Dendritic cell treated with granulocyte-macrophage colony-stimulating factor and Interleukin-4, amounts not matched to agents 40 ng/mL and 50 ng/mL, for 4 days (primary cell): ENCODE data around the gene LRTM2.

ENCODE experiments used
- H3K27ac Mint-ChIP-seq: one replicate; pipeline ENCODE4 v1.8.0; 2022; ENCODE audit warnings: mild to moderate bottlenecking, mixed read lengths
- H3K27me3 Mint-ChIP-seq: one replicate; pipeline ENCODE4 v1.8.0; 2022; ENCODE audit warnings: mild to moderate bottlenecking, mixed read lengths
- H3K36me3 Mint-ChIP-seq: one replicate; pipeline ENCODE4 v1.8.0; 2022; ENCODE audit warnings: low read depth, mixed read lengths
- H3K4me1 Mint-ChIP-seq: one replicate; pipeline ENCODE4 v1.8.0; 2022; ENCODE audit warnings: low read depth, mixed read lengths
- H3K4me3 Mint-ChIP-seq: one replicate; pipeline ENCODE4 v1.8.0; 2022; ENCODE audit warnings: mild to moderate bottlenecking, moderate library complexity, mixed read lengths
- H3K9me3 Mint-ChIP-seq: one replicate; pipeline ENCODE4 v1.8.0; 2022; ENCODE audit warnings: mixed read lengths
- intact Hi-C: fragments of 100-400 bp; cut with micrococcal nuclease; formaldehyde crosslinking; loops from one replicate; pipeline ENCODE4 v1.15.0; 2022

LRTM2 gene

GRCh38 chr12:1872448-1872847 lies 52.1 kb downstream of the LRTM2 start:
- intact Hi-C loops: no loop called here
- H3K27ac Mint-ChIP-seq: no peak overlapping the region

GRCh38 chr12:1873531-1874510 lies 53.5 kb downstream of the LRTM2 start:
- peaks cover 17% of the 10 kb centered on the region for H3K9me3 Mint-ChIP-seq
- intact Hi-C loops: no loop called here
- no peaks in the 10 kb centered on the region for H3K4me1 Mint-ChIP-seq
- no peaks in the 10 kb centered on the region for H3K36me3 Mint-ChIP-seq
- H3K4me3 Mint-ChIP-seq: no peak overlapping the region
- H3K27me3 Mint-ChIP-seq: peaks cover 13% of the 10 kb centered on the region
- no peak overlapping the region for H3K27ac Mint-ChIP-seq

More at GRCh38 chr12:1872448-1872847, 52.1 kb downstream of the LRTM2 start:
- H3K9me3 Mint-ChIP-seq: peaks cover 28% of the 10 kb centered on the region
- H3K36me3 Mint-ChIP-seq: no peaks in the 10 kb centered on the region
- no peak overlapping the region for H3K4me3 Mint-ChIP-seq
- peaks cover 14% of the 10 kb centered on the region for H3K27me3 Mint-ChIP-seq
- no peaks in the 10 kb centered on the region for H3K4me1 Mint-ChIP-seq

DNA sequence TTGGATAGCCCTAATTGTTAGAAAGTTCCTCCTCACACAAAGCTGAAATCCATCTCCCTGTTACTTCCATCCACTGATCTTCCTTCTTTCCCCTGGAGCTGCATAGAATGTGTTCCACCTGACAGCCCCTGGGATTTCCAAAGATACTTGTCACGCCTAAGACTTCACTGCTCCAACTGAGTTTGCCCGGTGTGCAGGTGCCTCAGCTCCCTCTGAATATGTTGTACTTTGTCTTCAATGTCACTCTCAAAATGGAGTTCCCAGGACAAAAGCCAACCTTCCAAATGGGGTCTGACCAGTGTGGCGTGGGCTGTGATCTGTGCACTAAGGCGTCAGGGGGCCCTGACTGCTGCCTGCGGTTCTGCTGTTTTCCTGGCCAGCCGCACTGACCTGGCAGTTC lies 55.2 kb downstream of the LRTM2 start:
- intact Hi-C loops: no loop called here
- Mint-ChIP-seq H3K27ac (no peak overlapping the region), H3K36me3 (no peaks in the 10 kb centered on the region), H3K4me1 (no peaks in the 10 kb centered on the region), H3K9me3 (peaks cover 10% of the 10 kb centered on the region), H3K27me3 (peaks cover 4% of the 10 kb centered on the region), H3K4me3 (no peak overlapping the region)

- Mint-ChIP-seq H3K4me3 (no peak overlapping the region), H3K9me3 (peaks cover 5% of the 10 kb centered on the region), H3K27me3 (peaks cover 4% of the 10 kb centered on the region), H3K36me3 (no peaks in the 10 kb centered on the region), H3K4me1 (no peaks in the 10 kb centered on the region), H3K27ac (no peak overlapping the region)
- intact Hi-C loops: no loop called here
These were observed 55.7 kb downstream of the LRTM2 start for GRCh38 chr12:1876086-1876485.

GRCh38 chr12:1877169-1877878 lies 57.0 kb downstream of the LRTM2 start:
- Mint-ChIP-seq H3K4me3 (no peak overlapping the region), H3K9me3 (no peaks in the 10 kb centered on the region), H3K27ac (no peak overlapping the region), H3K27me3 (peaks cover 4% of the 10 kb centered on the region), H3K4me1 (no peaks in the 10 kb centered on the region), H3K36me3 (no peaks in the 10 kb centered on the region)
- intact Hi-C loops: no loop called here

GRCh38 chr12:1878214-1878613 lies 57.8 kb downstream of the LRTM2 start:
- Mint-ChIP-seq H3K27ac (no peak overlapping the region), H3K9me3 (no peaks in the 10 kb centered on the region), H3K36me3 (no peaks in the 10 kb centered on the region), H3K4me3 (no peak overlapping the region), H3K4me1 (peaks cover 3% of the 10 kb centered on the region), H3K27me3 (peaks cover 2% of the 10 kb centered on the region)
- intact Hi-C loops: no loop called here

DNA sequence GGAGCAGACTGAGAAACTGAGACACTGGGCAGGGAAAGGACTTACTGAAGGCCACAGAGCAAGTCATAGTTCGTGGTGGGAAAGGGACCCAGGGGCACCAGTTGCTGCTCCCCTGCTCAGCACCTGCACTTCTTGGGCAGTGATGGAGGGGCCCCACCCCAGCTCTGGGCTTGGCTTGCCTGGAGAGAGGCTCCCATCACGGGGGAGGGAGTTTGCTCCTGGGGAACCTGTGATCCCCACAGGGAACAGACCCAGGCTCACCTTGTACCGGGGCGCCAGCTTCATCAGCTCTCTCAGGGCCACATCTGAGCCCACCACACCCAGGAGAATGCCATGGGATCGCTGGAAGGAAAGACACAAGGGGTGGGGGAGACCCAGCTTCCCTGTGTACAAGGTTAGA lies 58.3 kb downstream of the LRTM2 start:
- Mint-ChIP-seq H3K4me1 (peaks cover 8% of the 10 kb centered on the region), H3K4me3 (no peak overlapping the region), H3K27ac (no peak overlapping the region), H3K27me3 (peaks cover 2% of the 10 kb centered on the region), H3K9me3 (no peaks in the 10 kb centered on the region), H3K36me3 (no peaks in the 10 kb centered on the region)
- intact Hi-C loops: no loop called here

GRCh38 chr12:1879633-1880032 lies 59.3 kb downstream of the LRTM2 start:
- Mint-ChIP-seq H3K27me3 (no peaks in the 10 kb centered on the region), H3K4me3 (no peak overlapping the region), H3K27ac (no peak overlapping the region), H3K36me3 (no peaks in the 10 kb centered on the region), H3K4me1 (peaks cover 8% of the 10 kb centered on the region), H3K9me3 (no peaks in the 10 kb centered on the region)
- intact Hi-C loops: no loop called here

- Mint-ChIP-seq H3K27me3 (no peaks in the 10 kb centered on the region), H3K4me1 (peaks cover 8% of the 10 kb centered on the region), H3K9me3 (no peaks in the 10 kb centered on the region), H3K36me3 (no peaks in the 10 kb centered on the region), H3K27ac (no peak overlapping the region), H3K4me3 (no peak overlapping the region)
- intact Hi-C loops: no loop called here
These were observed 59.9 kb downstream of the LRTM2 start for GRCh38 chr12:1880153-1880845.

DNA sequence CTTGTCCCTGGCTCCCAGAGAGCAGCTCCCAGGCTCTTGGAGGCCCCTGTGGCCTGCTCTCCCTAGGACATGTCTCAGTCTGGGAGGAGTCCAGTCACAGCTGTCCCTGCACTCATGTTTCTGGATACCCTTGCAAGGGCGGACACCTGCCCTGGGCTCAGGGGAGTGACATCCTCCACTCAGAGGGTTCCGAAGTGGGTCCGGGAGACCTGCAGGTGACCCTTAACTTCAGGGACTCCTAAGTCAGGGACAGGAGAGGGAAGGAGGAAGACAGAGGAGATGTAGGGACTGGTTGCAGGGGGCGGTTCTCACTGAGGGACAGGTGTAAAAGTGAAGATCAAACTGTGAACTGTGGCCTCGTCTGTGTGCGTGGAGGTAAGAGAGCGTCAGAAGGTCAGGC lies 60.5 kb downstream of the LRTM2 start:
- H3K27me3 Mint-ChIP-seq: no peaks in the 10 kb centered on the region
- intact Hi-C loops: no loop called here
- H3K9me3 Mint-ChIP-seq: no peaks in the 10 kb centered on the region
- H3K36me3 Mint-ChIP-seq: no peaks in the 10 kb centered on the region
- peaks cover 8% of the 10 kb centered on the region for H3K4me1 Mint-ChIP-seq
- H3K4me3 Mint-ChIP-seq: no peak overlapping the region
- H3K27ac Mint-ChIP-seq: no peak overlapping the region

DNA sequence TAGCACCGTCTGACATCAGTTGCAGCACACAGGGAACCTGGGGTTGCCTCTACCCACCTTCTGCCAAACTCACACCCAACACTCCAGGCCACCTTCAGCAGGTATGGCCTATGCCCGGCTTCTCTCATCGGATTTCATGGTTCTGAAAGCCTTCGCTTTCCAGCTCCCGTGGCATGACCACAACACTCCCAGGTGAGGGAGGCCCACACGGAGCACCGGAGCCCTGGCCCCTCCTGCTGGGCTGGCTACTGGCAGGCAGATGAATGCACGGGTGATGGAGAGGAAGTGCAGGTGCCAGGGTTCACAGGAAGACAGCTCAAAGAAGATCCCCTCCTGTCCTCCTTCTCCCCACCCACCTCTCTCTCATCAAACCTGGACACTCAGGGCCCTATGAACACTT lies 60.9 kb downstream of the LRTM2 start:
- no peak overlapping the region for H3K4me3 Mint-ChIP-seq
- H3K4me1 Mint-ChIP-seq: peaks cover 8% of the 10 kb centered on the region
- no peaks in the 10 kb centered on the region for H3K36me3 Mint-ChIP-seq
- no peaks in the 10 kb centered on the region for H3K27me3 Mint-ChIP-seq
- H3K9me3 Mint-ChIP-seq: no peaks in the 10 kb centered on the region
- intact Hi-C loops: no loop called here
- H3K27ac Mint-ChIP-seq: no peak overlapping the region

- H3K4me1 Mint-ChIP-seq: peaks cover 8% of the 10 kb centered on the region
- intact Hi-C loops: no loop called here
- no peaks in the 10 kb centered on the region for H3K36me3 Mint-ChIP-seq
- peaks cover 1% of the 10 kb centered on the region for H3K27me3 Mint-ChIP-seq
- no peak overlapping the region for H3K27ac Mint-ChIP-seq
- no peak overlapping the region for H3K4me3 Mint-ChIP-seq
- no peaks in the 10 kb centered on the region for H3K9me3 Mint-ChIP-seq
These were observed 61.6 kb downstream of the LRTM2 start for GRCh38 chr12:1881936-1882335.

DNA sequence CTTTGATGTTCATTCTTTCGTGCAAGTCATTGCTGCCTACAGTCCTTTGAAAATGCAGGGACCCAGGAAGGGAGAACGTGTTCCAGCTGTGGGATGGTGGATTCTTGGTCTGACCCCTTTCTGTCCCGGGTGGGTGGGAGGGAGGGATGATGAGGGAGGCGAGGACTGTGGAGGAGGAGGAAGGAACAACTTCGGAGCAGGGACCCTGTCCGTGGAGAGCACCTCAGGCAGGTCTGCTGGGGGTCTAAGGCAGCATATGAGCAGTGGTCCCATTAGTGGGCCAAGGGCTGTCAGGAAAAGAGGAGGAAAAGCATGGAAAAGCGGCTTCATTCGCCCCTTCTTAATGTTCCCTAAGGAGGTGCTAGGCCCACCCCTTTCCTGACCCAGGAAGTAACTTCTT lies 62.0 kb downstream of the LRTM2 start:
- H3K4me3 Mint-ChIP-seq: no peak overlapping the region
- H3K27ac Mint-ChIP-seq: no peak overlapping the region
- intact Hi-C loops: no loop called here
- peaks cover 8% of the 10 kb centered on the region for H3K4me1 Mint-ChIP-seq
- H3K36me3 Mint-ChIP-seq: no peaks in the 10 kb centered on the region
- peaks cover 1% of the 10 kb centered on the region for H3K27me3 Mint-ChIP-seq
- no peaks in the 10 kb centered on the region for H3K9me3 Mint-ChIP-seq
